DND-41 (cell line): Measurements from ENCODE around the gene VCAN.
A peak's percentile ranks its signal among the peaks of the same experiment; 100 is the strongest.
"Not testable (repeated sequence)": the region's sequence is repeated elsewhere in the genome, so short reads cannot be mapped to it uniquely, and the experiment has no call there.

ENCODE experiments used
- ATAC-seq: fragments of 200-7000 bp; cut with Tn5 transposase; 3 replicates; pipeline ENCODE4 v1.9.1; 2021; ENCODE audit warnings: low read depth; ENCODE audit not compliant: insufficient read depth
- DNase-seq: peaks from one replicate; pipeline ENCODE4 v3.0.0-alpha.2; 2020
- H2AFZ ChIP-seq: 2 replicates; pipeline ENCODE4 v1.6.0; 2012; ENCODE audit warnings: low read depth, low read length
- H3K27ac ChIP-seq: 2 replicates; pipeline ENCODE4 v1.5.1; 2012; ENCODE audit warnings: low read length, inconsistent platforms
- H3K27me3 ChIP-seq: fragments of 200-600 bp; sonication (generic); 2 replicates; pipeline ENCODE4 v1.6.0; 2012; ENCODE audit warnings: low read length, mild to moderate bottlenecking, inconsistent platforms; ENCODE audit not compliant: insufficient read depth, poor library complexity
- H3K36me3 ChIP-seq: 2 replicates; pipeline ENCODE4 v1.5.1; 2012; ENCODE audit warnings: low read length, inconsistent platforms; ENCODE audit not compliant: insufficient read depth
- H3K4me1 ChIP-seq: 2 replicates; pipeline ENCODE4 v1.5.1; 2012; ENCODE audit warnings: mild to moderate bottlenecking, low read length; ENCODE audit not compliant: insufficient read depth
- H3K4me2 ChIP-seq: 2 replicates; pipeline ENCODE4 v1.6.0; 2012; ENCODE audit warnings: mild to moderate bottlenecking, moderate library complexity, low read length, inconsistent platforms; ENCODE audit not compliant: insufficient read depth
- H3K4me3 ChIP-seq, 2 experiments: fragments of 200-600 bp in 1 of 2; shearing (Covaris generic) in 1 of 2; 2 replicates each; pipeline ENCODE4 v1.5.1; 2012 to 2016; ENCODE audit warnings: inconsistent platforms in 2 of 2, low read length in 2 of 2, mild to moderate bottlenecking in 2 of 2, low read depth in 1 of 2, moderate library complexity in 1 of 2
- H3K79me2 ChIP-seq: 2 replicates; pipeline ENCODE4 v1.6.0; 2012; ENCODE audit warnings: low read length, inconsistent platforms; ENCODE audit not compliant: insufficient read depth
- H3K9ac ChIP-seq: 2 replicates; pipeline ENCODE4 v1.6.0; 2012; ENCODE audit warnings: low read depth, mild to moderate bottlenecking, inconsistent platforms, low read length, moderate library complexity
- H3K9me3 ChIP-seq: 2 replicates; pipeline ENCODE4 v1.5.1; 2012; ENCODE audit warnings: low read length, moderate library complexity, mild to moderate bottlenecking, inconsistent platforms; ENCODE audit not compliant: insufficient read depth, severe bottlenecking
- H4K20me1 ChIP-seq: 2 replicates; pipeline ENCODE4 v1.6.0; 2012; ENCODE audit warnings: low read length; ENCODE audit not compliant: insufficient read depth
- CTCF ChIP-seq: IDR thresholded peaks from 2 replicates; pipeline ENCODE4 v1.5.1; 2012; ENCODE audit warnings: borderline replicate concordance, low read length, moderate library complexity, mild to moderate bottlenecking; ENCODE audit not compliant: poor library complexity, severe bottlenecking; ENCODE audit errors: extremely low read depth
- EZH2 ChIP-seq: IDR thresholded peaks from 3 replicates; pipeline ENCODE4 v1.6.1; 2012; ENCODE audit warnings: borderline replicate concordance, low read depth, mild to moderate bottlenecking, moderate library complexity, low read length, inconsistent platforms; ENCODE audit not compliant: severe bottlenecking

VCAN gene

GRCh38 chr5:83433891-83434290 lies 37.7 kb upstream of the VCAN start:
- Histone ChIP-seq H3K27ac (no peak overlapping the region), H2AFZ (no peak overlapping the region), H3K4me3 (no peak overlapping the region), H3K9me3 (no peaks in the 10 kb centered on the region), H3K27me3 (no peaks in the 10 kb centered on the region), H4K20me1 (no peaks in the 10 kb centered on the region), H3K4me2 (no peak overlapping the region), H3K4me1 (no peaks in the 10 kb centered on the region), H3K36me3 (no peaks in the 10 kb centered on the region), H3K9ac (no peak overlapping the region), H3K79me2 (no peaks in the 10 kb centered on the region)
- DNase-seq (no peak), ATAC-seq (no peak)
- no peak for TF ChIP-seq EZH2
- no peak for TF ChIP-seq CTCF

- H3K9me3 ChIP-seq: no peaks in the 10 kb centered on the region
- H3K9ac ChIP-seq: no peak overlapping the region
- no peak for ATAC-seq
- no peaks in the 10 kb centered on the region for H4K20me1 ChIP-seq
- H3K36me3 ChIP-seq: no peaks in the 10 kb centered on the region
- H3K4me2 ChIP-seq: no peak overlapping the region
- TF ChIP-seq CTCF (no peak), EZH2 (no peak)
- H3K27me3 ChIP-seq: no peaks in the 10 kb centered on the region
- H3K4me1 ChIP-seq: no peaks in the 10 kb centered on the region
- H3K79me2 ChIP-seq: no peaks in the 10 kb centered on the region
- DNase-seq: no peak
- no peak overlapping the region for H3K27ac ChIP-seq
- no peak overlapping the region for H3K4me3 ChIP-seq
- no peak overlapping the region for H2AFZ ChIP-seq
These were observed 36.6 kb upstream of the VCAN start for GRCh38 chr5:83434946-83435345.

GRCh38 chr5:83436276-83436675 lies 35.3 kb upstream of the VCAN start:
- no peak overlapping the region for H3K4me3 ChIP-seq
- DNase-seq: no peak
- no peak overlapping the region for H3K4me2 ChIP-seq
- no peak overlapping the region for H2AFZ ChIP-seq
- no peaks in the 10 kb centered on the region for H4K20me1 ChIP-seq
- no peaks in the 10 kb centered on the region for H3K27me3 ChIP-seq
- H3K9me3 ChIP-seq: no peaks in the 10 kb centered on the region
- H3K27ac ChIP-seq: no peak overlapping the region
- no peak for ATAC-seq
- H3K79me2 ChIP-seq: no peaks in the 10 kb centered on the region
- no peak overlapping the region for H3K9ac ChIP-seq
- H3K4me1 ChIP-seq: no peaks in the 10 kb centered on the region
- no peak for TF ChIP-seq EZH2
- no peak for TF ChIP-seq CTCF
- no peaks in the 10 kb centered on the region for H3K36me3 ChIP-seq

- not testable (repeated sequence) for H4K20me1 ChIP-seq, H3K9me3 ChIP-seq, H3K36me3 ChIP-seq, H3K4me1 ChIP-seq, H2AFZ ChIP-seq, H3K79me2 ChIP-seq, H3K9ac ChIP-seq, ATAC-seq, H3K4me3 ChIP-seq, H3K4me2 ChIP-seq, H3K27ac ChIP-seq, H3K27me3 ChIP-seq
- DNase-seq: peak; percentile 7
These were observed 33.8 kb upstream of the VCAN start for GRCh38 chr5:83437697-83438096.
